K562 (cell line): ENCODE measurements around the gene MALAT1. TPM values are rescaled to one million over a fixed set of nuclear protein-coding genes. Genes with fewer than 3 reads are reported as not detected.
A peak's percentile ranks its signal among the peaks of the same experiment; 100 is the strongest.

ENCODE experiments used
- GMEB1 ChIP-seq: fragments of 250-450 bp; sonication (Bioruptor Pico); IDR thresholded peaks from 2 replicates; pipeline ENCODE4 v1.4.0; 2020; ENCODE audit warnings: mild to moderate bottlenecking
- HDAC2 ChIP-seq: fragments of 450-650 bp; IDR thresholded peaks from 2 replicates; pipeline ENCODE4 v1.6.1; 2016; ENCODE audit warnings: mild to moderate bottlenecking
- PHB2 ChIP-seq: fragments of 450-650 bp; IDR thresholded peaks from 2 replicates; pipeline ENCODE4 v1.6.1; 2017; ENCODE audit warnings: low read depth
- POLR2H ChIP-seq: IDR thresholded peaks from 2 replicates; pipeline ENCODE4 v1.6.1; 2016; ENCODE audit warnings: missing genetic modification characterization, low read depth, mild to moderate bottlenecking, control low read depth, missing compliant biosample characterization, moderate library complexity
- SNRNP70 ChIP-seq: fragments of 200-400 bp; formaldehyde crosslinking; optimal IDR thresholded peaks from 2 replicates; pipeline ENCODE3; 2017; ENCODE audit warnings: low read depth, low read length
- TARDBP ChIP-seq: fragments of 450-650 bp; IDR thresholded peaks from 2 replicates; pipeline ENCODE4 v1.6.1; 2016
- XRCC3 ChIP-seq: fragments of 450-650 bp; IDR thresholded peaks from 2 replicates; pipeline ENCODE4 v1.6.1; 2017; ENCODE audit warnings: mild to moderate bottlenecking, moderate library complexity
- ZNF232 ChIP-seq: sonication (generic); formaldehyde crosslinking; IDR thresholded peaks from 2 replicates; pipeline ENCODE4 v1.8.0; 2022; ENCODE audit warnings: mild to moderate bottlenecking, missing genetic modification reagents
- ZNF57 ChIP-seq: fragments of 450-650 bp; formaldehyde crosslinking; IDR thresholded peaks from 2 replicates; pipeline ENCODE4 v1.4.0; 2020; ENCODE audit warnings: mild to moderate bottlenecking, moderate library complexity
- polyA plus RNA-seq, 8 experiments: library from polyadenylated mRNA; depleted of rRNA in 4 of 8; stranded (reverse) in 5 of 8; unstranded in 3 of 8; fragments of >200 nt; fragmentation: Nextera tagmentation in 2 of 8; fragmentation: Illumina TruSeq in 1 of 8; extraction: Ambion mirVana in 2 of 8; extraction: Trizol in 1 of 8; gene quantifications; 2 replicates each; pipeline versions ENCODE4 v1.2.1 to v1.2.3, GENCODE V29; 2011 to 2014; ENCODE audit warnings: inconsistent platforms in 1 of 8, missing spikeins in 1 of 8
- total RNA-seq, 7 experiments: library from RNA; depleted of rRNA in 6 of 7; stranded (reverse); fragments of >200 nt in 6 of 7; fragmentation: Illumina TruSeq in 2 of 7; extraction: Trizol in 2 of 7; gene quantifications; 2 replicates each; pipeline versions ENCODE4 v1.2.1 to v1.2.3, GENCODE V29; 2011 to 2021; ENCODE audit warnings: low replicate concordance in 1 of 7
- TF ChIP-seq, protein P1 (sequence below): fragments of 450-650 bp; IDR thresholded peaks from 2 replicates; pipeline ENCODE4 v1.6.1; 2016; ENCODE audit warnings: low read depth
- TF ChIP-seq, protein P2 (sequence below): sonication (generic); formaldehyde crosslinking; IDR thresholded peaks from 2 replicates; pipeline ENCODE4 v1.8.0; 2022; ENCODE audit warnings: mild to moderate bottlenecking, missing genetic modification reagents
- TF ChIP-seq, protein P3 (sequence below): IDR thresholded peaks from 2 replicates; pipeline ENCODE4 v1.6.1; 2012; ENCODE audit warnings: low read depth, low read length, improper control_type of control experiment, borderline replicate concordance
- TF ChIP-seq, protein P4 (sequence below): fragments of 450-650 bp; formaldehyde crosslinking; IDR thresholded peaks from 2 replicates; pipeline ENCODE4 v1.4.0; 2020; ENCODE audit warnings: mild to moderate bottlenecking, mixed read lengths

MALAT1 gene
- total and polyA plus RNA-seq, 9 of the 15 experiments (the other 6 are each of a cell fraction or from before 2014, with no cell fraction given), result 363 to 8,715 (median 2,351) TPM

GRCh38 chr11:65540290-65541092 lies 41.6 kb downstream of the MALAT1 start (continued):
- TF ChIP-seq GMEB1 (CRISPR knock-in tag) (0 out of 2 replicates have a peak, but pooled peaks have one; percentile 21), PHB2 (no peak), POLR2H (tag) (no peak), SNRNP70 (no peak), HDAC2 (peak; percentile 69), XRCC3 (no peak), TARDBP (0 out of 2 replicates have a peak, but pooled peaks have one; percentile 40), ZNF232 (CRISPR knock-in tag) (0 out of 2 replicates have a peak, but pooled peaks have one; percentile 25), ZNF57 (CRISPR knock-in tag) (no peak)
- TF ChIP-seq, protein P1, sequence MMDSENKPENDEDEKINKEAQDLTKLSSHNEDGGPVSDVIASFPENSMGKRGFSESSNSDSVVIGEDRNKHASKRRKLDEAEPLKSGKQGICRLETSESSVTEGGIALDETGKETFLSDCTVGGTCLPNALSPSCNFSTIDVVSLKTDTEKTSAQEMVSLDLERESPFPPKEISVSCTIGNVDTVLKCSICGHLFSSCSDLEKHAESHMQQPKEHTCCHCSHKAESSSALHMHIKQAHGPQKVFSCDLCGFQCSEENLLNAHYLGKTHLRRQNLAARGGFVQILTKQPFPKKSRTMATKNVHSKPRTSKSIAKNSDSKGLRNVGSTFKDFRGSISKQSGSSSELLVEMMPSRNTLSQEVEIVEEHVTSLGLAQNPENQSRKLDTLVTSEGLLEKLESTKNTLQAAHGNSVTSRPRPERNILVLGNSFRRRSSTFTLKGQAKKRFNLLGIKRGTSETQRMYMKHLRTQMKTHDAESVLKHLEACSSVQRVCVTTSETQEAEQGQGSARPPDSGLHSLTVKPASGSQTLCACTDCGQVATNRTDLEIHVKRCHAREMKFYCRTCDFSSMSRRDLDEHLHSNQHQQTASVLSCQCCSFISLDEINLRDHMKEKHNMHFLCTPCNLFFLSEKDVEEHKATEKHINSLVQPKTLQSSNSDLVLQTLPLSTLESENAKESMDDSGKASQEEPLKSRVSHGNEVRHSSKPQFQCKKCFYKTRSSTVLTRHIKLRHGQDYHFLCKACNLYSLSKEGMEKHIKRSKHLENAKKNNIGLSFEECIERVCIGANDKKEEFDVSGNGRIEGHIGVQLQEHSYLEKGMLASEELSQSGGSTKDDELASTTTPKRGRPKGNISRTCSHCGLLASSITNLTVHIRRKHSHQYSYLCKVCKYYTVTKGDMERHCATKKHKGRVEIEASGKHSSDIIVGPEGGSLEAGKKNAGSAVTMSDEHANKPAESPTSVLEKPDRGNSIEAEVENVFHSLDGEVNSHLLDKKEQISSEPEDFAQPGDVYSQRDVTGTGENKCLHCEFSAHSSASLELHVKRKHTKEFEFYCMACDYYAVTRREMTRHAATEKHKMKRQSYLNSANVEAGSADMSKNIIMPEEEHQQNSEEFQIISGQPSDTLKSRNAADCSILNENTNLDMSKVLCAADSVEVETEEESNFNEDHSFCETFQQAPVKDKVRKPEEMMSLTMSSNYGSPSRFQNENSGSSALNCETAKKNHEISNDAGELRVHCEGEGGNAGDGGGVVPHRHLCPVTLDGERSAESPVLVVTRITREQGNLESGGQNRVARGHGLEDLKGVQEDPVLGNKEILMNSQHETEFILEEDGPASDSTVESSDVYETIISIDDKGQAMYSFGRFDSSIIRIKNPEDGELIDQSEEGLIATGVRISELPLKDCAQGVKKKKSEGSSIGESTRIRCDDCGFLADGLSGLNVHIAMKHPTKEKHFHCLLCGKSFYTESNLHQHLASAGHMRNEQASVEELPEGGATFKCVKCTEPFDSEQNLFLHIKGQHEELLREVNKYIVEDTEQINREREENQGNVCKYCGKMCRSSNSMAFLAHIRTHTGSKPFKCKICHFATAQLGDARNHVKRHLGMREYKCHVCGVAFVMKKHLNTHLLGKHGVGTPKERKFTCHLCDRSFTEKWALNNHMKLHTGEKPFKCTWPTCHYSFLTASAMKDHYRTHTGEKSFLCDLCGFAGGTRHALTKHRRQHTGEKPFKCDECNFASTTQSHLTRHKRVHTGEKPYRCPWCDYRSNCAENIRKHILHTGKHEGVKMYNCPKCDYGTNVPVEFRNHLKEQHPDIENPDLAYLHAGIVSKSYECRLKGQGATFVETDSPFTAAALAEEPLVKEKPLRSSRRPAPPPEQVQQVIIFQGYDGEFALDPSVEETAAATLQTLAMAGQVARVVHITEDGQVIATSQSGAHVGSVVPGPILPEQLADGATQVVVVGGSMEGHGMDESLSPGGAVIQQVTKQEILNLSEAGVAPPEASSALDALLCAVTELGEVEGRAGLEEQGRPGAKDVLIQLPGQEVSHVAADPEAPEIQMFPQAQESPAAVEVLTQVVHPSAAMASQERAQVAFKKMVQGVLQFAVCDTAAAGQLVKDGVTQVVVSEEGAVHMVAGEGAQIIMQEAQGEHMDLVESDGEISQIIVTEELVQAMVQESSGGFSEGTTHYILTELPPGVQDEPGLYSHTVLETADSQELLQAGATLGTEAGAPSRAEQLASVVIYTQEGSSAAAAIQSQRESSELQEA, result no peak
- TF ChIP-seq, protein P2, sequence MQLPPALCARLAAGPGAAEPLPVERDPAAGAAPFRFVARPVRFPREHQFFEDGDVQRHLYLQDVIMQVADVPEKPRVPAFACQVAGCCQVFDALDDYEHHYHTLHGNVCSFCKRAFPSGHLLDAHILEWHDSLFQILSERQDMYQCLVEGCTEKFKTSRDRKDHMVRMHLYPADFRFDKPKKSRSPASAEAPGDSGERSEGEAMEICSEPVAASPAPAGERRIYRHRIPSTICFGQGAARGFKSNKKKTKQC (CRISPR knock-in tag), result peak; percentile 37; the same call in 1 of the 2 replicates
- TF ChIP-seq, protein P3, sequence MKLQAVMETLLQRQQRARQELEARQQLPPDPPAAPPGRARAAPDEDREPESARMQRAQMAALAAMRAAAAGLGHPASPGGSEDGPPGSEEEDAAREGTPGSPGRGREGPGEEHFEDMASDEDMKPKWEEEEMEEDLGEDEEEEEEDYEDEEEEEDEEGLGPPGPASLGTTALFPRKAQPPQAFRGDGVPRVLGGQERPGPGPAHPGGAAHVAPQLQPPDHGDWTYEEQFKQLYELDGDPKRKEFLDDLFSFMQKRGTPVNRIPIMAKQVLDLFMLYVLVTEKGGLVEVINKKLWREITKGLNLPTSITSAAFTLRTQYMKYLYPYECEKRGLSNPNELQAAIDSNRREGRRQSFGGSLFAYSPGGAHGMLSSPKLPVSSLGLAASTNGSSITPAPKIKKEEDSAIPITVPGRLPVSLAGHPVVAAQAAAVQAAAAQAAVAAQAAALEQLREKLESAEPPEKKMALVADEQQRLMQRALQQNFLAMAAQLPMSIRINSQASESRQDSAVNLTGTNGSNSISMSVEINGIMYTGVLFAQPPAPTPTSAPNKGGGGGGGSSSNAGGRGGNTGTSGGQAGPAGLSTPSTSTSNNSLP, result no peak
- TF ChIP-seq, protein P4, sequence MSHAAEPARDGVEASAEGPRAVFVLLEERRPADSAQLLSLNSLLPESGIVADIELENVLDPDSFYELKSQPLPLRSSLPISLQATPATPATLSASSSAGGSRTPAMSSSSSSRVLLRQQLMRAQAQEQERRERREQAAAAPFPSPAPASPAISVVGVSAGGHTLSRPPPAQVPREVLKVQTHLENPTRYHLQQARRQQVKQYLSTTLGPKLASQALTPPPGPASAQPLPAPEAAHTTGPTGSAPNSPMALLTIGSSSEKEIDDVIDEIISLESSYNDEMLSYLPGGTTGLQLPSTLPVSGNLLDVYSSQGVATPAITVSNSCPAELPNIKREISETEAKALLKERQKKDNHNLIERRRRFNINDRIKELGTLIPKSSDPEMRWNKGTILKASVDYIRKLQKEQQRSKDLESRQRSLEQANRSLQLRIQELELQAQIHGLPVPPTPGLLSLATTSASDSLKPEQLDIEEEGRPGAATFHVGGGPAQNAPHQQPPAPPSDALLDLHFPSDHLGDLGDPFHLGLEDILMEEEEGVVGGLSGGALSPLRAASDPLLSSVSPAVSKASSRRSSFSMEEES, result no peak
